Activated CD8-positive, alpha-beta memory T cell treated with anti-CD3 and anti-CD28 coated beads, Interleukin-2, amount 50 U/mL, for 24 hours (primary cell): ENCODE measurements around the gene ADCY5.
"Not testable (repeated sequence)": the region's sequence is repeated elsewhere in the genome, so short reads cannot be mapped to it uniquely, and the experiment has no call there.

Experiments used
- DNase-seq: peaks from one replicate; pipeline ENCODE4 v3.0.0-alpha.2; 2020; ENCODE audit errors: extremely low read depth

The ADCY5 gene

GRCh38 chr3:123261666-123262065 lies 187.2 kb downstream of the ADCY5 start:
- DNase-seq: no peak

DNA sequence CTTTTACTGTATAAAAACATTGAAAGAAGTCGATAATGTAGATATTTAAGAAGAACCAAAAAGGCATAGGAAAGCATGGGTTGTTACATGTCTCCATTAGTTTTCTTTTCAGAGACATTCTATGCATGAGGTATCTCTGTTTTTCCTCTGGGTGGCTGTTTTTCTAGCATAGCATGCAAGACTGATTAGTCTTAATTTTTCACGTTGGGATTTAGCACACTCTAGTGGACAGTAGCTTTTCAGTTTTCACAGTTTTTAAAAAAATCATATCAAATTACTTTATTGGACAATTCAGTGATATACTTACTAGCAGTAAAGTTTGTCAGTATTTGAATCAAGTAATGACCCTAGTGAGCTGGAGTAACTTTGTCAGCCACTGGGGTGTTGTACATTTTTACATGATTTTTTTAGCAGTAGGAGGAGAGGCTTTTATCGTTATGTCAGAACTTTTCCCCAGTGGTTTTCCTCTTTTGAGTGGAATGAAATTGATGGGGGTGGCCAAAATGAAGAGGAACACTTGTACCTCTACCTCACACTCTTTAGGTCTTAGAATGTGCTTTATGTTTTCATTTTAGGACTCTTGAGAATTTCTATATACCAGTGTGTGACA lies 190.0 kb downstream of the ADCY5 start:
- no peak for DNase-seq

GRCh38 chr3:123258359-123258758 lies 190.5 kb downstream of the ADCY5 start:
- DNase-seq: no peak

DNA sequence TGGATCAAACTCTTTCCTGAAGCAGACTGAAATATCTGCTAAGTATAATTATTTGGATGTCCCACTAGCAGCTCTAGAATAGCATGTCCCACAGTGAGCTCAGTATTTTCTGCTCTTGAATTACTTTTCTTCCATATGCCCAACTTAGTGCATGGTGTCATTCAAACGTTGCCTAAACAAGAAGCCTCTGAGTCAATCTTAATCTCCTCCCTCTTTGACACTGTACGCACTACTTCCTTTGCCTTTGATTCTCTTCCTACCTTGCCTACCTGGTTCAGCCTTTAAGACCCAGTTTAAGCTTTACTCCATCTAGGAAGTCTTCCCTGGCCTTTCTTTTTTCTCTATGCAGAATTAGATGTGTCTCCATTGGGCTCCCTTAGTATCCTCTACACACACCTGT lies 192.6 kb downstream of the ADCY5 start:
- DNase-seq: no peak

- DNase-seq: no peak
These were observed 202.0 kb downstream of the ADCY5 start for GRCh38 chr3:123246866-123247265.

DNA sequence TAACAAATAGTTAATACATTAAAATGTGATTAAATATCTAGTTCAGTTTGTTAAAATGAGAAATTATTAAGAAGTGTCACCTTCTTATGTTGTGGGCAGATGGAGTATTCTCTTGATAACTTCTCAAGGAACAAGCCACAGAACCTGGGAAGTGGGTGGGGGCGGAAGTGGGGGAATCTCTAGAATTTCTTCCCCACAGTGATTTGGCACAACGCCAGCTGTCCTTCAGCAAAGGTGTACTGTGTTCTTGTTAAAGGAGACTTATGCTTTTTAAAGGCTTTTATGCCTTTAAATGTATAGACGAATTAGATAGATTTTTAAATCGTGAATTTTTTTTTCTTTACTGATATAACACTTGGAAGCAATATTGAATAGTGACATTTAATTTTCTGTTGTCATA lies 204.8 kb downstream of the ADCY5 start:
- no peak for DNase-seq

- DNase-seq: no peak
These were observed 209.1 kb downstream of the ADCY5 start for GRCh38 chr3:123239756-123240155.

- DNase-seq: not testable (repeated sequence)
These were observed 209.7 kb downstream of the ADCY5 start for GRCh38 chr3:123239186-123239585.

DNA sequence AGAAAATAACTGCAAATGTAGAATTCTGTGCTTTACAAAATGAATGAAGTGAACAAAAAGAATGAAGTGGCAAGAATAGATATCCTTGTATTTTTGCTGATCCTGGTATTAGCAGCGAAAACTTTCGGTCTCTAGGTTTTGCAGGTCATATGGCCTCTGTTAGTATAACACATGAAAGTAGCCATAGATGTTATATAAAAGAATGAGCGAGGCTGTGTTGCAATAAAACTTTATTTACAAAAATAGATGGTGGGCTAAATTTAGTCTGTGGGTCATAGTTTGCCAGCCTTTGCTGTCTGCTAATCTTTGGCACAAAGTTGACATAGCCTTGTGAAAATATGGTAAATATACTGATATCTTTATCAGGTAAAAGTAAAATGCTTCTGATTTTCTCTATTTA lies 212.0 kb downstream of the ADCY5 start:
- DNase-seq: no peak
